ENCODE results near the gene EML4.

GRCh38 chr2:42363413-42363812, 194.3 kb downstream of the EML4 start:
- no peak for TF ChIP-seq POLR2A (IDR thresholded peaks at IDR 0.05)
- no peak for TF ChIP-seq CTCF (IDR thresholded peaks at IDR 0.05)
